Measurements from ENCODE around the gene HID1. TPM values are rescaled to one million over a fixed set of nuclear protein-coding genes. Genes with fewer than 3 reads are reported as not detected.

The HID1 gene
- total and polyA plus RNA-seq, 2 experiments from 2014 or later: 8.7 to 10.9 TPM

DNA sequence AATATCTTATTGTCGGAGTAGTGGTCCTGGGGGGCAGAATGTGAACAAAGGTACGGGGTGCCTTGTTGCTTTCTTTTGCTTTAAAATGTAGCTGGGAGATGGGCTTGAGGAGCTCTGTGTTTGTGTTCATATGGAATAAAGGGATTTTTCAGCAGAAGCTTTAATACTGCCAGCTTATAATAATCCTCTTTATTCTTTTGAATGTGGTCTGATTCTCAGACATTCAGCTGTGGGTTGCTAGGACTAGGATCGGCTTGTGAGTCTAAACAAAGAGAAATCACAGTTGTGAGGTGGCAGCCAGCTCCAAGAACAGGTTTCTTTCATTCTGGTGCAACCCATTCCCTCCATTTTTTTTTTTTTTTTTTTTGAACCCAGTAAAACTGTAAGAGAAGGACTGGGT, 47.2 kb upstream of the HID1 start:
- H3F3A ChIP-seq (replicated peaks; ENCODE audit: low read depth): 0 out of 2 replicates have a peak, but pooled peaks cover 3% of the 10 kb centered on the region
- no peak overlapping the region for H3K4me3 ChIP-seq
- no peaks in the 10 kb centered on the region for H3K9me2 ChIP-seq (ENCODE audit: insufficient read depth)
- TF ChIP-seq CREB1 (CRISPR knock-in tag; IDR thresholded peaks at IDR 0.05; ENCODE audit: low read depth): no peak
- TF ChIP-seq ZNF331 (CRISPR knock-in tag; IDR thresholded peaks at IDR 0.05; ENCODE audit: low read depth): no peak
- ATAC-seq (no peak), DNase-seq (ENCODE audit: low spot score) (no peak)
- no peaks in the 10 kb centered on the region for H4K20me1 ChIP-seq (replicated peaks; ENCODE audit: insufficient read depth)
- Mint-ChIP-seq H3K36me3 (ENCODE audit: low read depth) (peaks cover 63% of the 10 kb centered on the region), H3K4me3 (no peak overlapping the region), H3K27ac (no peak overlapping the region), H3K4me1 (no peaks in the 10 kb centered on the region; the same call in 2 of the 3 replicates), H3K9me3 (no peaks in the 10 kb centered on the region; the same call in 2 of the 3 replicates), H3K27me3 (ENCODE audit: insufficient read depth, low read depth, poor library complexity) (peaks cover 4% of the 10 kb centered on the region)
- no peak overlapping the region for H2AFZ ChIP-seq
- H3K4me1 ChIP-seq (ENCODE audit: insufficient read depth): no peaks in the 10 kb centered on the region
- no peaks in the 10 kb centered on the region; the same call in 1 of the 2 replicates for H3K36me3 ChIP-seq (ENCODE audit: insufficient read depth)
- H3K27ac ChIP-seq (ENCODE audit: low read depth): no peak overlapping the region
- peaks cover 6% of the 10 kb centered on the region; the same call in 1 of the 2 replicates for H3K79me2 ChIP-seq (replicated peaks; ENCODE audit: insufficient read depth)
- no peak overlapping the region for H3K4me2 ChIP-seq
- H3K27me3 ChIP-seq (ENCODE audit: insufficient read depth): no peaks in the 10 kb centered on the region

DNA sequence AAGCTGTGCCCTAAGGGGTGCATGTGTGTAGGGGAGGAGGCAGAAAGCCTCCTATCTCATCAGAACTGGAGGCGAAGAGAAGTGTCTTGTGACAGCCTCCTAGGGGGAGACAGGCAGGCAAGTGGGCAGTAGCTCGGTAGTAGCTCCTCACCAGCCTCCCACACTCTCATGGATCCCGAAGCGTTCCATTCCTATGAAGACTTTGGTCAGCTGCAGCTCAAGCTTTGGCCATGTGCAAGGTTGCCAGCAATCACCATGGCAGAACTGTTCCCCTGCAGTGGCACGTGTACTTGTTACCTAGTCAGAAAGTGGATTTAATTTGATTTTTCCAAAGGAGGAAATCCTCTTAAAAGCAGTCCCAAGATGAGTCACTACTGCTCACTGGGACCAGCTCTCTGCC, 46.6 kb upstream of the HID1 start:
- no peak overlapping the region for H3K27ac ChIP-seq (ENCODE audit: low read depth)
- 0 out of 2 replicates have a peak, but pooled peaks cover 3% of the 10 kb centered on the region for H3F3A ChIP-seq (replicated peaks; ENCODE audit: low read depth)
- H3K4me2 ChIP-seq: no peak overlapping the region
- H3K9me2 ChIP-seq (ENCODE audit: insufficient read depth): no peaks in the 10 kb centered on the region
- no peak overlapping the region for H3K4me3 ChIP-seq
- no peaks in the 10 kb centered on the region; the same call in 2 of the 3 replicates for H3K4me1 Mint-ChIP-seq
- H3K36me3 ChIP-seq (ENCODE audit: insufficient read depth): no peaks in the 10 kb centered on the region; the same call in 1 of the 2 replicates
- H4K20me1 ChIP-seq (replicated peaks; ENCODE audit: insufficient read depth): no peaks in the 10 kb centered on the region
- TF ChIP-seq, protein P1, sequence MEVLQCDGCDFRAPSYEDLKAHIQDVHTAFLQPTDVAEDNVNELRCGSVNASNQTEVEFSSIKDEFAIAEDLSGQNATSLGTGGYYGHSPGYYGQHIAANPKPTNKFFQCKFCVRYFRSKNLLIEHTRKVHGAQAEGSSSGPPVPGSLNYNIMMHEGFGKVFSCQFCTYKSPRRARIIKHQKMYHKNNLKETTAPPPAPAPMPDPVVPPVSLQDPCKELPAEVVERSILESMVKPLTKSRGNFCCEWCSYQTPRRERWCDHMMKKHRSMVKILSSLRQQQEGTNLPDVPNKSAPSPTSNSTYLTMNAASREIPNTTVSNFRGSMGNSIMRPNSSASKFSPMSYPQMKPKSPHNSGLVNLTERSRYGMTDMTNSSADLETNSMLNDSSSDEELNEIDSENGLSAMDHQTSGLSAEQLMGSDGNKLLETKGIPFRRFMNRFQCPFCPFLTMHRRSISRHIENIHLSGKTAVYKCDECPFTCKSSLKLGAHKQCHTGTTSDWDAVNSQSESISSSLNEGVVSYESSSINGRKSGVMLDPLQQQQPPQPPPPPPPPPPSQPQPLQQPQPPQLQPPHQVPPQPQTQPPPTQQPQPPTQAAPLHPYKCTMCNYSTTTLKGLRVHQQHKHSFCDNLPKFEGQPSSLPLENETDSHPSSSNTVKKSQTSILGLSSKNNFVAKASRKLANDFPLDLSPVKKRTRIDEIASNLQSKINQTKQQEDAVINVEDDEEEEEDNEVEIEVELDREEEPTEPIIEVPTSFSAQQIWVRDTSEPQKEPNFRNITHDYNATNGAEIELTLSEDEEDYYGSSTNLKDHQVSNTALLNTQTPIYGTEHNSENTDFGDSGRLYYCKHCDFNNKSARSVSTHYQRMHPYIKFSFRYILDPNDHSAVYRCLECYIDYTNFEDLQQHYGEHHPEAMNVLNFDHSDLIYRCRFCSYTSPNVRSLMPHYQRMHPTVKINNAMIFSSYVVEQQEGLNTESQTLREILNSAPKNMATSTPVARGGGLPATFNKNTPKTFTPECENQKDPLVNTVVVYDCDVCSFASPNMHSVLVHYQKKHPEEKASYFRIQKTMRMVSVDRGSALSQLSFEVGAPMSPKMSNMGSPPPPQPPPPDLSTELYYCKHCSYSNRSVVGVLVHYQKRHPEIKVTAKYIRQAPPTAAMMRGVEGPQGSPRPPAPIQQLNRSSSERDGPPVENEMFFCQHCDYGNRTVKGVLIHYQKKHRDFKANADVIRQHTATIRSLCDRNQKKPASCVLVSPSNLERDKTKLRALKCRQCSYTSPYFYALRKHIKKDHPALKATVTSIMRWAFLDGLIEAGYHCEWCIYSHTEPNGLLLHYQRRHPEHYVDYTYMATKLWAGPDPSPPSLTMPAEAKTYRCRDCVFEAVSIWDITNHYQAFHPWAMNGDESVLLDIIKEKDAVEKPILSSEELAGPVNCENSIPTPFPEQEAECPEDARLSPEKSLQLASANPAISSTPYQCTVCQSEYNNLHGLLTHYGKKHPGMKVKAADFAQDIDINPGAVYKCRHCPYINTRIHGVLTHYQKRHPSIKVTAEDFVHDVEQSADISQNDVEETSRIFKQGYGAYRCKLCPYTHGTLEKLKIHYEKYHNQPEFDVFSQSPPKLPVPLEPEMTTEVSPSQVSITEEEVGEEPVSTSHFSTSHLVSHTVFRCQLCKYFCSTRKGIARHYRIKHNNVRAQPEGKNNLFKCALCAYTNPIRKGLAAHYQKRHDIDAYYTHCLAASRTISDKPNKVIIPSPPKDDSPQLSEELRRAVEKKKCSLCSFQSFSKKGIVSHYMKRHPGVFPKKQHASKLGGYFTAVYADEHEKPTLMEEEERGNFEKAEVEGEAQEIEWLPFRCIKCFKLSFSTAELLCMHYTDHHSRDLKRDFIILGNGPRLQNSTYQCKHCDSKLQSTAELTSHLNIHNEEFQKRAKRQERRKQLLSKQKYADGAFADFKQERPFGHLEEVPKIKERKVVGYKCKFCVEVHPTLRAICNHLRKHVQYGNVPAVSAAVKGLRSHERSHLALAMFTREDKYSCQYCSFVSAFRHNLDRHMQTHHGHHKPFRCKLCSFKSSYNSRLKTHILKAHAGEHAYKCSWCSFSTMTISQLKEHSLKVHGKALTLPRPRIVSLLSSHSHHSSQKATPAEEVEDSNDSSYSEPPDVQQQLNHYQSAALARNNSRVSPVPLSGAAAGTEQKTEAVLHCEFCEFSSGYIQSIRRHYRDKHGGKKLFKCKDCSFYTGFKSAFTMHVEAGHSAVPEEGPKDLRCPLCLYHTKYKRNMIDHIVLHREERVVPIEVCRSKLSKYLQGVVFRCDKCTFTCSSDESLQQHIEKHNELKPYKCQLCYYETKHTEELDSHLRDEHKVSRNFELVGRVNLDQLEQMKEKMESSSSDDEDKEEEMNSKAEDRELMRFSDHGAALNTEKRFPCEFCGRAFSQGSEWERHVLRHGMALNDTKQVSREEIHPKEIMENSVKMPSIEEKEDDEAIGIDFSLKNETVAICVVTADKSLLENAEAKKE (CRISPR knock-in tag; IDR thresholded peaks at IDR 0.05): no peak
- TF ChIP-seq CREB1 (CRISPR knock-in tag; IDR thresholded peaks at IDR 0.05; ENCODE audit: low read depth) (no peak), EZH2phosphoT487 (IDR thresholded peaks at IDR 0.05; ENCODE audit: unreplicated experiment) (no peak), ZNF114 (CRISPR knock-in tag; IDR thresholded peaks at IDR 0.05) (no peak), POLR2AphosphoS5 (IDR thresholded peaks at IDR 0.05; ENCODE audit: low read depth) (no peak), NANOG (IDR thresholded peaks at IDR 0.05; ENCODE audit: borderline replicate concordance) (no peak)
- TF ChIP-seq, protein P2, sequence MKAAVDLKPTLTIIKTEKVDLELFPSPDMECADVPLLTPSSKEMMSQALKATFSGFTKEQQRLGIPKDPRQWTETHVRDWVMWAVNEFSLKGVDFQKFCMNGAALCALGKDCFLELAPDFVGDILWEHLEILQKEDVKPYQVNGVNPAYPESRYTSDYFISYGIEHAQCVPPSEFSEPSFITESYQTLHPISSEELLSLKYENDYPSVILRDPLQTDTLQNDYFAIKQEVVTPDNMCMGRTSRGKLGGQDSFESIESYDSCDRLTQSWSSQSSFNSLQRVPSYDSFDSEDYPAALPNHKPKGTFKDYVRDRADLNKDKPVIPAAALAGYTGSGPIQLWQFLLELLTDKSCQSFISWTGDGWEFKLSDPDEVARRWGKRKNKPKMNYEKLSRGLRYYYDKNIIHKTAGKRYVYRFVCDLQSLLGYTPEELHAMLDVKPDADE (IDR thresholded peaks at IDR 0.05): no peak
- ATAC-seq (no peak), DNase-seq (ENCODE audit: low spot score) (no peak)
- no peaks in the 10 kb centered on the region; the same call in 2 of the 3 replicates for H3K9me3 Mint-ChIP-seq
- H2AFZ ChIP-seq: no peak overlapping the region
- peaks cover 10% of the 10 kb centered on the region; the same call in 1 of the 2 replicates for H3K79me2 ChIP-seq (replicated peaks; ENCODE audit: insufficient read depth)
- no peak overlapping the region for H3K27ac Mint-ChIP-seq
- H3K4me3 Mint-ChIP-seq: no peak overlapping the region
- no peaks in the 10 kb centered on the region for H3K4me1 ChIP-seq (ENCODE audit: insufficient read depth)
- H3K27me3 Mint-ChIP-seq (ENCODE audit: insufficient read depth, low read depth, poor library complexity): peaks cover 4% of the 10 kb centered on the region
- peaks cover 58% of the 10 kb centered on the region for H3K36me3 Mint-ChIP-seq (ENCODE audit: low read depth)
- no peaks in the 10 kb centered on the region for H3K27me3 ChIP-seq (ENCODE audit: insufficient read depth)

All from GM23338 (cell line).